22Rv1 (cell line): Measurements from ENCODE around the gene CCK.

Source experiments
- CTCF ChIP-seq: fragments of 450-650 bp; IDR thresholded peaks from 2 replicates; pipeline ENCODE4 v1.5.1; 2017; ENCODE audit warnings: mild to moderate bottlenecking
- ZFX ChIP-seq: fragments of 450-650 bp; IDR thresholded peaks from 2 replicates; pipeline ENCODE4 v1.6.1; 2017; ENCODE audit warnings: antibody characterized with exemption, borderline replicate concordance

DNA sequence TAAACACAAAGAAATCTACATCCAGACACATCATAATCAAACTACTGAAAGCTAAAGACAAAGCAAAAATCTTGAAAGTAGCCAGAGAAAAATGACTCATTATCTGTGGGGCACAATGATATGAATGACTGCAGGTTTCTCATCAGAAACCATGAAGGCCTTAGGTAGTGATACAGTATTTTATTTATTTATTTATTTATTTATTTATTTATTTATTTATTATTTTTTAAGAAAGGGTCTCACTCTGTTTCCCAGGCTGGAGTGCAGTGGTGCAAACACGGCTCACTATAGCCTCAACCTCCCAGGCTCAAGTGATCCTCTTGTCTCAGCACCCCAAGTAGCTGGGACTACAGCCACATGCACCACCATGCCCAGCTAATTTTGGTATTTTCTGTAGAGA is 15.2 kb downstream of the CCK start:
- TF ChIP-seq CTCF (no peak), ZFX (no peak)
